Cerebellar nuclear complex (tissue), 1 donor: ENCODE results near the gene TBC1D22B.

Experiments used
- DNase-seq, 2 experiments: peaks; one replicate each; lab custom pipeline; 2025; lab: John Stamatoyannopoulos, UW

Gene TBC1D22B

GRCh38 chr6:37239950-37240713, 17.4 kb upstream of the TBC1D22B start:
- no peak for DNase-seq

- DNase-seq: no peak
These were observed 16.4 kb upstream of the TBC1D22B start for GRCh38 chr6:37241131-37241530.

- DNase-seq: no peak
These were observed 15.7 kb upstream of the TBC1D22B start for GRCh38 chr6:37241775-37242428.

GRCh38 chr6:37242429-37243052, 15.0 kb upstream of the TBC1D22B start:
- DNase-seq: no peak

- DNase-seq: no peak
These were observed 14.3 kb upstream of the TBC1D22B start for GRCh38 chr6:37243131-37243815.

- no peak for DNase-seq
These were observed 13.7 kb upstream of the TBC1D22B start for GRCh38 chr6:37243816-37244370.

GRCh38 chr6:37244430-37245310, 12.9 kb upstream of the TBC1D22B start:
- DNase-seq: no peak

- no peak for DNase-seq
These were observed 6.3 kb upstream of the TBC1D22B start for GRCh38 chr6:37251211-37251780.

- DNase-seq: no peak
These were observed 4.0 kb upstream of the TBC1D22B start for GRCh38 chr6:37253486-37254007.

- no peak for DNase-seq
These were observed 2.7 kb upstream of the TBC1D22B start for GRCh38 chr6:37254881-37255280.

- no peak for DNase-seq
These were observed 766 bp upstream of the TBC1D22B start for GRCh38 chr6:37256692-37257319.

- DNase-seq: no peak
These were observed 295 bp upstream of the TBC1D22B start for GRCh38 chr6:37257320-37257633.

GRCh38 chr6:37258405-37259105, 983 bp downstream of the TBC1D22B start:
- no peak for DNase-seq

GRCh38 chr6:37259191-37259590, 1.6 kb downstream of the TBC1D22B start:
- DNase-seq: no peak

GRCh38 chr6:37260040-37260439, 2.5 kb downstream of the TBC1D22B start:
- no peak for DNase-seq

- no peak for DNase-seq
These were observed 2.9 kb downstream of the TBC1D22B start for GRCh38 chr6:37260444-37260843.

GRCh38 chr6:37261198-37261597, 3.6 kb downstream of the TBC1D22B start:
- no peak for DNase-seq

- no peak for DNase-seq
These were observed 5.0 kb downstream of the TBC1D22B start for GRCh38 chr6:37262446-37263026.

- DNase-seq: no peak
These were observed 7.4 kb downstream of the TBC1D22B start for GRCh38 chr6:37265001-37265400.
